Measurements from ENCODE around the gene CD101.

DNA sequence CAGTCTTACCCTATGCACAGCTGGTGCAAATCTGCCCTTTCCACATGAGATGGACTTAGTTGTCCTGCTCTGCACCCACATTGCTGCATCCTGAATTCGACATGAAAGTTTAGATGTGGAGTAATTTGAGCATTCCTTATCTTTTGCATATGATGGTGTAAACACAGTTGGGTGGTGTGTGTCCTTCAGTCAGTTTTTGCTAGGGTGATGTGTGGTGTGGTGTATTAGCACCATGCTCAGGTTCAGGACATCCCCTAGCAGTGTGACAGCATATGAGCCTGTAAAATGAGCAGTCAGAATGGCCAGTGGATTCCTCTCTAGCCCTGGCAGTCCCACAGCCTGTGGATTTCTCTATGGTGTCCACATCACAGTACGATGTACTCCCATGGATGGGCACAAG lies 42.6 kb upstream of the CD101 start:
- TF ChIP-seq CTCF (IDR thresholded peaks at IDR 0.05 in 8 of 11, conservative IDR thresholded peaks at IDR 0.05 in 3 of 11), result no peak
- no peak for TF ChIP-seq POLR2AphosphoS5 (IDR thresholded peaks at IDR 0.05)

Data from spleen (tissue), 7 donors.